ENCODE results near the gene UBE2J2. TPM values are rescaled to one million over a fixed set of nuclear protein-coding genes. Genes with fewer than 3 reads are reported as not detected.

Gene UBE2J2
- total and polyA plus RNA-seq, 2 of the 13 experiments (the other 11 are each of a cell fraction or from before 2014, with no cell fraction given): 25.4 to 29.4 TPM

GRCh38 chr1:1292851-1293250 is 19.2 kb upstream of the UBE2J2 start (continued):
- no peak for TF ChIP-seq NR2F1 (CRISPR knock-in tag; IDR thresholded peaks at IDR 0.05)
- no peak for TF ChIP-seq ZBTB14 (CRISPR knock-in tag; IDR thresholded peaks at IDR 0.05)
- no peak for TF ChIP-seq ATF5 (CRISPR knock-in tag; IDR thresholded peaks at IDR 0.05; ENCODE audit: low read depth)

- no peak overlapping the region for H2AFZ ChIP-seq (ENCODE audit: low read length)
- H3K9ac ChIP-seq (ENCODE audit: insufficient read depth, low read depth, low read length): no peak overlapping the region
- no peak overlapping the region for H3K4me2 ChIP-seq (ENCODE audit: low read depth, low read length)
- DNase-seq (ENCODE audit: low spot score) (no peak), ATAC-seq (no peak), FAIRE-seq (no peak)
- H3K4me3 ChIP-seq (replicated peaks in 1 of 3; ENCODE audit: insufficient read depth in 1 of 3, low read depth in 2 of 3, low read length in 3 of 3): no peak overlapping the region
- no peaks in the 10 kb centered on the region; a peak in 1 of 5 replicates for H3K36me3 ChIP-seq (replicated peaks in 1 of 2; ENCODE audit: control insufficient read depth in 1 of 2, insufficient read depth in 2 of 2, low read length in 2 of 2)
- POLR2A ChIA-PET: interaction anchor here (1.0 to 1.2 kb wide), 2 partner anchors 11 to 168 kb away, joined by 5 to 6 read pairs; no protein-coding TSS in a partner anchor
- no peak overlapping the region for H3K27ac ChIP-seq (ENCODE audit: extremely low read length, insufficient read depth, low read length)
- in situ Hi-C loops (cut with HindIII; ENCODE audit: extremely low pct_ligation_motif_present, low pct_unique_long_range_greater_than_20kb) (no loop called here), intact Hi-C loops (cut with micrococcal nuclease; ENCODE audit: unreplicated experiment) (loop anchor here (5.0 kb wide), 1 partner anchor 170 kb away; no protein-coding TSS in a partner anchor)
- no TSS peak for BruUV-seq (replicated peaks)
- no peak for TF ChIP-seq NRL (CRISPR knock-in tag; IDR thresholded peaks at IDR 0.05; ENCODE audit: borderline replicate concordance)
- no peak for TF ChIP-seq ZNF543 (CRISPR knock-in tag; IDR thresholded peaks at IDR 0.05)
- no peak for TF ChIP-seq ZNF292 (CRISPR knock-in tag; IDR thresholded peaks at IDR 0.05; ENCODE audit: borderline replicate concordance, low read depth)
- no peak for TF ChIP-seq ZNF331 (CRISPR knock-in tag; IDR thresholded peaks at IDR 0.05)
- no peak for TF ChIP-seq ZNF451 (CRISPR knock-in tag; IDR thresholded peaks at IDR 0.05)
- TF ChIP-seq IKZF5 (CRISPR knock-in tag; IDR thresholded peaks at IDR 0.05): no peak
- TF ChIP-seq ZBED4 (CRISPR knock-in tag; IDR thresholded peaks at IDR 0.05; ENCODE audit: borderline replicate concordance): no peak
- TF ChIP-seq SSRP1 (CRISPR knock-in tag; IDR thresholded peaks at IDR 0.05): no peak
- no peak for TF ChIP-seq ZNF891 (CRISPR knock-in tag; IDR thresholded peaks at IDR 0.05)
- TF ChIP-seq ZNF850 (CRISPR knock-in tag; conservative IDR thresholded peaks at IDR 0.05): no peak
- no peaks in the 10 kb centered on the region for H3K79me2 ChIP-seq (ENCODE audit: insufficient read depth, low read length)
- H3K9me3 ChIP-seq (ENCODE audit: low read length): no peaks in the 10 kb centered on the region
- H3K27me3 ChIP-seq (ENCODE audit: control insufficient read depth in 1 of 2, insufficient read depth in 2 of 2, low read length in 2 of 2): no peaks in the 10 kb centered on the region
- CTCF ChIA-PET (ENCODE audit: low intra/inter-chr PET ratio, low total read pairs): interaction anchor here (1.5 kb wide), 1 partner anchor 171 kb away, joined by 4 read pairs; no protein-coding TSS in a partner anchor
- 96% methylated on average over 4 of the region's 9 CpGs for WGBS (ENCODE audit: low lambda C conversion rate)
- peaks cover 4% of the 10 kb centered on the region for H3K4me1 ChIP-seq (ENCODE audit: insufficient read depth, low read length)
- H4K20me1 ChIP-seq (ENCODE audit: insufficient read depth, low read length): no peaks in the 10 kb centered on the region
These were observed 18.8 kb upstream of the UBE2J2 start for GRCh38 chr1:1292442-1292779.

All from HepG2 (cell line).